NCI-H146 treated with DMSO at 0.1 percent for 48 hours (cell line): ENCODE measurements around the gene LSM8.
"Not testable (repeated sequence)": the region's sequence is repeated elsewhere in the genome, so short reads cannot be mapped to it uniquely, and the experiment has no call there.

Experiments
- DNase-seq: peaks from one replicate; lab custom pipeline; 2025; ENCODE audit not compliant: unreplicated experiment; lab: John Stamatoyannopoulos, UW

LSM8 gene

GRCh38 chr7:118202061-118202460 lies 18.1 kb downstream of the LSM8 start:
- DNase-seq: no peak

GRCh38 chr7:118214051-118214832 lies 30.3 kb downstream of the LSM8 start:
- peak; percentile 81 for DNase-seq

- DNase-seq: no peak
Measured at GRCh38 chr7:118214833-118215182, 30.8 kb downstream of the LSM8 start.

GRCh38 chr7:118217210-118217619 lies 33.3 kb downstream of the LSM8 start:
- no peak for DNase-seq

- DNase-seq: no peak
Measured at GRCh38 chr7:118218413-118219156, 34.6 kb downstream of the LSM8 start.

- no peak for DNase-seq
Measured at GRCh38 chr7:118219157-118219512, 35.2 kb downstream of the LSM8 start.

- DNase-seq: no peak
Measured at GRCh38 chr7:118220583-118220982, 36.6 kb downstream of the LSM8 start.

GRCh38 chr7:118222591-118222990 lies 38.6 kb downstream of the LSM8 start:
- DNase-seq: no peak

GRCh38 chr7:118224521-118224920 lies 40.6 kb downstream of the LSM8 start, which contains the start of gene ANKRD7:
Gene ANKRD7, plus strand, starts transcription at chr7:118224704. Its CDS starts 127 bp downstream, at chr7:118224831.
- DNase-seq: no peak

GRCh38 chr7:118232837-118233236 lies 48.9 kb downstream of the LSM8 start:
- DNase-seq: no peak

- no peak for DNase-seq
Measured at GRCh38 chr7:118233799-118234198, 49.8 kb downstream of the LSM8 start.

- DNase-seq: no peak
Measured at GRCh38 chr7:118239014-118239413, 55.0 kb downstream of the LSM8 start.

- not testable (repeated sequence) for DNase-seq
Measured at GRCh38 chr7:118240320-118240719, 56.4 kb downstream of the LSM8 start.
